GM19023 (cell line): ENCODE measurements around the gene RHOB.
"Not testable (repeated sequence)": the region's sequence is repeated elsewhere in the genome, so short reads cannot be mapped to it uniquely, and the experiment has no call there.

Experiments
- ATAC-seq: cut with Tn5 transposase; IDR thresholded peaks from one replicate; pipeline ENCODE4 v1.9.1; 2021; ENCODE audit warnings: mild to moderate bottlenecking, moderate library complexity; ENCODE audit not compliant: unreplicated experiment

The RHOB gene

GRCh38 chr2:20451761-20452499 is 5.1 kb downstream of the RHOB start:
- ATAC-seq = no peak

- ATAC-seq = no peak
Measured at GRCh38 chr2:20452551-20452950, 5.7 kb downstream of the RHOB start.

DNA sequence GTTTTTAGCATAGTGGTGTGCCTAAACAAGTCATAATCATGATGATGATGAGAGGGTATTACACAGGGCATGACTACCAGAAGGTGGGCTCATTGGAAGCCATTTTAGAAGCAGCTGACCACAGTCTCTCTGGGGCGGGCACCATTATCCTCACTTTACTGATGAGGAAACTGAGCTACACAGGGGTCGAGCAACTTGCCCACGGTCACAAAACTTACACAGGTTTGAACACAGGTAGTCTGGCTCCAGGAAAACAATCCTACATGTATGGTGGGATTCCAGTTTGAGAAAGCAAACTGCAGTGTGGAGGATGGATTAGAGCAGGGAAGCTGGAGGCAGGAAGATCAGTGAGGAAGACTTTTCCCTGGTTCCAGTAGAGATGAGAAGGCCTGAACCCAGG is 6.2 kb downstream of the RHOB start:
- ATAC-seq = no peak

DNA sequence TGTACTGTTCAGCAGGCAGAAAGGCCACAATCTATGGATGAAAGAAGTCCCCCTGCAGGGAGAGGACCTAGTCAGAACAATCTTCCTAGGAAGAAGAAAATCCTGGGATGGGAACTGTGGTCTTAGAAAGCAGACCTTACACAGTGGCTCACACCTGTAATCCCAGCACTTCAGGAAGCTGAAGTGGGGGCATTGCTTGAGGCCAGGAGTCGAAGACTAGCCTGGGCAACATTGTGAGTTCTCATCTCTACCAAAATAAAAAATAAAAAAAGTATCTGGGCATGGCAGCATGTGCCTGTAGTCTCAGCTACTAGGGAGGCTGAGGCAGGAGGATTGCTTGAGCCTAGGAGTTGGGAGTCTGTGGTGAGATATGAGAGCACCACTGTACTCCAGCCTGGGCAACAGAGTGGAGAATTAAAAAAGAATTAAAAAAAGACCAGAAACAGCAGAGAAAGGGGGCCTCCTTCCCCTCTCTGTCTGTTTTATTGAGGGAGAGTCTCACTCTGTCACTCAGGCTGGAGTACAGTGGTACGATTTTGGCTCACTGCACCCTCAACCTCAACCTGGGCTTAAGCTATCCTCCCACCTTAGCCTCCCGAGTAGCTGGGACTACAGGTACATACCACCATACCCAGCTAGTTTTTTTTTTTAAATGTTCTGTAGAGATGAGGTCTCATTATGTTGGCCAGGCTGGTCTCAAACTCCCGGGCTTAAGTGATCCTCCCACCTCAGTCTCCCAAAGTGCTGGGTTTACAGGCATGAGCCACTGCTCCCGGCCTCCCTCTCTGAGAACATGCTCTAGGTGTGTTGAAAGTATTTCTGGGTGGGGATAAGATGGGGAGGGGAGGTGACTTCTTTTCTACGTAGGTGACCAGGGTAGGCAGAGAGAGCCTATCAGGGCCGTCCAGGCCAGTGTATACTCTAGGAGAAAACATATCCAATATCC is 7.4 kb downstream of the RHOB start:
- no peak for ATAC-seq

- no peak for ATAC-seq
Measured at GRCh38 chr2:20455076-20455587, 8.3 kb downstream of the RHOB start.

DNA sequence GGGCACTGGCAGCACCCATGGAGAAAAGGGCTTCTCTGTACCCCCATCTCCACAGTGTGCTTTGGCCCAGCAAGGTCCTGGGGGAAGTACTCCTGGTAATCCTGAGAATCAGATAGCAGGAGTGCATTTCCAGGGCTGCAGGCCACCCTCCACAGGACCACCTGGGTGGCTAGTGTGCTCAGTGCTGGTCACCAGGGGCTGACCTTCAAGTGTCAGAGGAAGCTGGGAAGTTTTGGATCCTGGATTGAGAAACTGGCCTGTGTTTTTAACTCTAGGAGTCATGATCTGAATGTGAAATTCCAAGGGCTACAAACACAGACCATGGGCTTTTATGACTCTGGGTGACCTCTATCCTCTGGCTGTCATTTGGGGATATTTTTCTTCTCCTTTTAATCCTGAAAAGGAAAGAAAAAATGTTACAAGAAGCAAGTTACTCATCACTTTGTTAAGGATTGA is 9.3 kb downstream of the RHOB start:
- ATAC-seq = no peak

DNA sequence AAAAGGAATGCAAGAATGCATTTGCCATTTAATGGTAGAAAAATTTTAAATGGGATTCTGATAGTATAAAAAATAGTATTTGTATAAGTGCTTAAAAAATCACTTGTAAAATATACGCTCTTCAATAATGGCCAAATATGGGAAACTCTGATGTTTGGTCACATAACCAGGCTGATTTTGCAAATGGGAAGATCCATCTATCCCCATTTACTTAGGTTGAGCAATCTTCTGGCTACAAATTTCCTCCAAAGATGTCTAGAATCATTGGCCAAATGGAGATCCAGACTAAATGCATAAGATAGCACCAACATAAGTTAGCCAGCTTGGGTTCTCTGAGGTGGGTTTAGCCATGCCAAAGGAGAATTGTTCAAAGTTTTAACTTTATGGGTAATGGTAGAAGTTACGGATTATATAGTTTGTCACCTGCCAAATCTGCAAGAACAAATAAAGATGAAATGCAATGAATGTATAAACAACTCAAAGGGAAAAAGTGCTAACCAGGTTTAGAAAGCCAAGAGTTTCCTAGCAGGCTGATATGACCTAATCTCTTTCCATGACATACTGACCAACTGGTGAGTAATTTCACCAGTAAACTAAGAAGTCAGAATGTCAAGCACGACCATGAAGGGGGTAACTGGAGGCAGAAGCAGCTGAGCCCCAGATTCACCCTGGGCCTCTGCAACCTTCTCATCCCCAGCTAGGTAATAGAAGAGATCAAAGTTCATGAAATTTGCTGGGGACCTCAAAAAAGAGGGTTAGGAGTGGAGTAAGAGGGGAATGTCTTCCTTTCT is 10.0 kb downstream of the RHOB start:
- ATAC-seq = no peak

- ATAC-seq = no peak
Measured at GRCh38 chr2:20457661-20458630, 11.1 kb downstream of the RHOB start.

GRCh38 chr2:20458737-20459484 is 12.0 kb downstream of the RHOB start:
- ATAC-seq = not testable (repeated sequence)

- no peak for ATAC-seq
Measured at GRCh38 chr2:20465716-20466394, 19.0 kb downstream of the RHOB start.

DNA sequence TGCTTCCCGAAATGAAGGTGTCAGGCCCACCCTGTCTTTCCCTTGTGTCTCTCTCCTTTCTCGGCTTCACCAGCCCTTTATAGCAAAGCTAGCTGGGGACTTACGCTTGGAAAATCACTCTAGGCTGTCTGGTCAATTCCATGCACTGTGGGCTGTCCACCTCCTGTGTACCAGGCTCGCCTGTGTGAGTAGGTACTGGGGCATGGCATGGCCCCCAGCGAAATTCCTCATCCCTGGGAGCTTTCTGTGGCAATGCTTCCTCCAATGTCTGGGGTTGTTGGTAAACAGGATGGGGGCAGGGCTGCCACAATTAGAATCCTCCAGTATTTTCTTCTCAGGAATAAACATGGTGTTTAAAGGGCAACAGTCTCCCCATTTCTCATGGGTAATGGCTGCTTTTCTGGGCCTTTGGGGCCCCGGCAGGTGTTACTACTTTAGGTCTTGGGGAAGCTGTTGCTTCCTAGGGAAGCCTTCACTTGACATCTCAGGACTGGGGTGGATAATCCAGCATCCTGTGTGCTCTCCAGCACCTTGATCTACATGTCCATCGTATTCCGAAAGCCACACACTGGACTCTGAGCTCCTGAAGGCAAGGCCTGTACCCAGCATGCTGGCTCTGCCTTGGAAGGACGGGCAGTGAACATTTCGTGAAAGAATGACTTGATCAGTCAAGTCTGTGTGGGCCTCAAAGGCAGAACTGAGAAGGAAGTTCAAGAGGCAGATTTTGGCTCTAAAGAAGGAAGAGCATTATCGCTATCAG is 21.1 kb downstream of the RHOB start:
- ATAC-seq = no peak

GRCh38 chr2:20468549-20469500 is 22.0 kb downstream of the RHOB start:
- no peak for ATAC-seq

DNA sequence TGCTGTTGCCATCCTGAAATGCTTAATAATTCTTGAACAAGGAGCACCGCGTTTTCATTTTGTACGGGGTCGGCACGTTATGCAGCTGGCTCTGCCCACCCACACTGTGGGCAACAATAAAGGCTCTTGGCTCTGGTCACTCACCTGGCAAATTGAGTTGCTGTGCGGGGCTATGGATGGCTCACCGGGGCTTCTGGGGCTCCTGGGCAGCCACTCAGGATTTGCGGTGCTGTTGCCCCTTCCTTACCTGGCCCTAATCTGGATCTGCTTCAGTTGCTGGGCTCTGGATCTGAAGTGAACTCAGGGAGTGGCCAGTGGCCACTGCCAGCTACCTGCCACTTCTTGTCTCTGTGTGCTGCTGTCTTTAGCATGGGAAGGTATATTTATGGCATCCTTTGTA is 22.7 kb downstream of the RHOB start:
- no peak for ATAC-seq

- no peak for ATAC-seq
Measured at GRCh38 chr2:20470211-20470610, 23.3 kb downstream of the RHOB start.

DNA sequence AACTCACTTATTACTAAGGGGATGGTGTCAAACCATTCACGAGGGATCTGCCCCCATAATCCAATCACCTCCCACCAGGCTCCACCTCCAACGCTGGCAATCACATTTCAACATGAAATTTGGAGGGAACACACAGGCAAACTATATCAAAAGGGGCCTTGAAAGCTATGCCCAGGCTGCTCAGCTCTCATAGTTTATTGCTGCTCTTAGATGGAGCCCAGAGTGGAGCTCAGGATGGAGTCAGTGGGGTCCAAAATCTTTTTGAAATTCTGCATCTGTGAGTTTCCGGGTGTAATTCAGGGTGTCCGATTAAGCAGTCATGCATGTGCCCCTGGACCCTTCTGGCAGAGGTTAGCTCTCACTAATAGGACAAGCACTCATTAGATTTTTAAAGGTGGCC is 24.3 kb downstream of the RHOB start:
- no peak for ATAC-seq

DNA sequence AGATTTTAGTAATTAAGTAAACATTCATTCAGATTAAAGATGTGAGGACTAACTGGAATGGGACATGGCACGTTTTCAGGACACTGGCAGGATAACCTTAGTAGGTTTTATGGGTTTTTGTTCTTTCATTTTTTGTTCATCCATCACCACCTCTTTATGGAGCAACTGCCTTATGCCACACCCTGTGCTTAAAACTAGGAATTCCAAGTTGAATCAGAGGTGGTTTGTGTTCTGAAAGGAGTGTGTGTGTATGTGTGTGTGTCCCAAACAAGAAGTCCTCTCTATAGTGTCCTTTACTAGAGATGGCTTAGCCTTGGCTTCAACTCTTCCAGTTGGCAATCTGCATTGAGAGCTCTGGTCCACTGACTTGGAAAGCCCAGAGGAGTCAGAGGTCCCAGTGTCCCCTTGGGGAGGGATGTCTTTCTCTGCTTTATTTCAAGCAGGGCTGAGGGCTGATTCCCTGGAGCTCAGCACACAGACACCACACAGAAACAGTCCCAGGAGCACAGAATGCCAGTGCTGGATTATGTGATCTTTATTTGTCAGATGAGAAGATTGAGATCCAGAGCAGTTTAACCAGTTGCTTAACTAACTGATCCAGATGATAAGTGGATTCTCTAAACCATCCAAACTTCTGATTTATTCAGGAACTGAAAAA is 25.2 kb downstream of the RHOB start:
- ATAC-seq = no peak
